Osteoblast (primary cell): ENCODE measurements around the gene DDI2. TPM values are rescaled to one million over a fixed set of nuclear protein-coding genes. Genes with fewer than 3 reads are reported as not detected.

Source experiments
- DNase-seq: peaks from one replicate; pipeline ENCODE4 v3.0.0; 2011; ENCODE audit warnings: low spot score, mixed read lengths; ENCODE audit not compliant: insufficient read length; ENCODE audit errors: missing footprints
- H2AFZ ChIP-seq: 2 replicates; pipeline ENCODE4 v1.6.0; 2011; ENCODE audit warnings: mild to moderate bottlenecking, low read length
- H3K27ac ChIP-seq: 2 replicates; pipeline ENCODE4 v1.5.1; 2011; ENCODE audit warnings: mild to moderate bottlenecking, low read depth, low read length, moderate library complexity
- H3K27me3 ChIP-seq: 2 replicates; pipeline ENCODE4 v1.6.0; 2012; ENCODE audit warnings: mild to moderate bottlenecking, control low read depth, inconsistent platforms, low read length, moderate library complexity; ENCODE audit not compliant: insufficient read depth
- H3K36me3 ChIP-seq: 2 replicates; pipeline ENCODE4 v1.5.1; 2011; ENCODE audit warnings: mild to moderate bottlenecking, low read length, control low read depth, moderate library complexity; ENCODE audit not compliant: insufficient read depth
- H3K4me1 ChIP-seq: 2 replicates; pipeline ENCODE4 v1.5.1; 2011; ENCODE audit warnings: mild to moderate bottlenecking, low read length, control low read depth, moderate library complexity; ENCODE audit not compliant: insufficient read depth
- H3K4me2 ChIP-seq: 2 replicates; pipeline ENCODE4 v1.6.0; 2011; ENCODE audit warnings: mild to moderate bottlenecking, low read length; ENCODE audit not compliant: insufficient read depth
- H3K4me3 ChIP-seq: fragments of 200-600 bp; sonication (generic); 3 replicates; pipeline ENCODE4 v1.5.1; 2012; ENCODE audit warnings: mild to moderate bottlenecking, low read length, inconsistent platforms; ENCODE audit not compliant: insufficient read depth
- H3K79me2 ChIP-seq: 2 replicates; pipeline ENCODE4 v1.6.0; 2012; ENCODE audit warnings: mild to moderate bottlenecking, low read length, control low read depth, inconsistent platforms; ENCODE audit not compliant: insufficient read depth
- H3K9me3 ChIP-seq: 2 replicates; pipeline ENCODE4 v1.5.1; 2011; ENCODE audit warnings: low read depth, low read length, control low read depth
- H4K20me1 ChIP-seq: 2 replicates; pipeline ENCODE4 v1.6.0; 2012; ENCODE audit warnings: mild to moderate bottlenecking, low read length, control low read depth; ENCODE audit not compliant: insufficient read depth
- total RNA-seq: library from RNA; depleted of rRNA; stranded (reverse); fragments of >200 nt; gene quantifications from 2 replicates; pipeline ENCODE4 v1.2.3, GENCODE V29; 2012
- TF ChIP-seq, protein P1 (sequence below): IDR thresholded peaks from 2 replicates; pipeline ENCODE4 v1.5.1; 2011; ENCODE audit warnings: mild to moderate bottlenecking, low read depth, low read length, moderate library complexity; ENCODE audit errors: extremely low read depth

The DDI2 gene
- total RNA-seq, 1 donor = 29.3 TPM

DNA sequence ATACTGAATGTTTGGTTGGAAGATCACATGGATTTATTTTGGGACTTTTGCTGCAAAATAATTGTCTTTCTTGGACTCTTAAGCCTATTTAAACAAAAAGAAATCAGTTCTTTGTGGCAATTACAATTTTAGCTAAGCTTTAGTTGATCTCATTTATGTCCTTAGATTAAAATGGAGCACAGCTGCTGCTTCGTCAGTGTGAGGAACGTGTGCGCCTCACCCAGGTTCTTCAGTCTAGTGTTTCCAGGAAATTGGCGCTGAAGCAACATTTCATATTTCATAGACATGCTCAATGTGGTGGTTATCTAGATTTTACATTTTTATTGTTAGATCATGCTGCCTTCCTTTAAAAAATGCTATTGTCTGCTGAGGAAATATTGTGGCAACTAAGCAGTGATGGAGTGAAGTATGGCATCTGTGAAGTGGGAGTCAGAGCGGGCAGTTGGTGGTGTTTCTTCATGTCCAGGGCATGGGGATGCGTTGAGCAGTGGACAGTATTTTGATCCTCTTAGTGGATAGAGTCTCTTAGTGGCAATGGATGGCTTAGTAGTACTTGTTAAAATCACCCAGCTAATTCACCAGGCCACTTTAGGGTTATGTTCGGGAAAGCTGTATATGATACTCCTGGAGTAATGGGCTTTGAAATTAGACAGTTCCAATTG is 5.6 kb downstream of the DDI2 start:
- TF ChIP-seq, protein P1, sequence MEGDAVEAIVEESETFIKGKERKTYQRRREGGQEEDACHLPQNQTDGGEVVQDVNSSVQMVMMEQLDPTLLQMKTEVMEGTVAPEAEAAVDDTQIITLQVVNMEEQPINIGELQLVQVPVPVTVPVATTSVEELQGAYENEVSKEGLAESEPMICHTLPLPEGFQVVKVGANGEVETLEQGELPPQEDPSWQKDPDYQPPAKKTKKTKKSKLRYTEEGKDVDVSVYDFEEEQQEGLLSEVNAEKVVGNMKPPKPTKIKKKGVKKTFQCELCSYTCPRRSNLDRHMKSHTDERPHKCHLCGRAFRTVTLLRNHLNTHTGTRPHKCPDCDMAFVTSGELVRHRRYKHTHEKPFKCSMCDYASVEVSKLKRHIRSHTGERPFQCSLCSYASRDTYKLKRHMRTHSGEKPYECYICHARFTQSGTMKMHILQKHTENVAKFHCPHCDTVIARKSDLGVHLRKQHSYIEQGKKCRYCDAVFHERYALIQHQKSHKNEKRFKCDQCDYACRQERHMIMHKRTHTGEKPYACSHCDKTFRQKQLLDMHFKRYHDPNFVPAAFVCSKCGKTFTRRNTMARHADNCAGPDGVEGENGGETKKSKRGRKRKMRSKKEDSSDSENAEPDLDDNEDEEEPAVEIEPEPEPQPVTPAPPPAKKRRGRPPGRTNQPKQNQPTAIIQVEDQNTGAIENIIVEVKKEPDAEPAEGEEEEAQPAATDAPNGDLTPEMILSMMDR = no peak
- DNase-seq = no peak
- peaks cover 18% of the 10 kb centered on the region for H3K4me1 ChIP-seq
- H3K79me2 ChIP-seq = peaks cover 100% of the 10 kb centered on the region
- H2AFZ ChIP-seq = no peak overlapping the region
- peaks cover 14% of the 10 kb centered on the region for H3K36me3 ChIP-seq
- H3K9me3 ChIP-seq = no peaks in the 10 kb centered on the region
- H3K27ac ChIP-seq = no peak overlapping the region
- H3K4me3 ChIP-seq = no peak overlapping the region
- no peaks in the 10 kb centered on the region for H3K27me3 ChIP-seq
- H3K4me2 ChIP-seq = no peak overlapping the region
- H4K20me1 ChIP-seq = peaks cover 38% of the 10 kb centered on the region

DNA sequence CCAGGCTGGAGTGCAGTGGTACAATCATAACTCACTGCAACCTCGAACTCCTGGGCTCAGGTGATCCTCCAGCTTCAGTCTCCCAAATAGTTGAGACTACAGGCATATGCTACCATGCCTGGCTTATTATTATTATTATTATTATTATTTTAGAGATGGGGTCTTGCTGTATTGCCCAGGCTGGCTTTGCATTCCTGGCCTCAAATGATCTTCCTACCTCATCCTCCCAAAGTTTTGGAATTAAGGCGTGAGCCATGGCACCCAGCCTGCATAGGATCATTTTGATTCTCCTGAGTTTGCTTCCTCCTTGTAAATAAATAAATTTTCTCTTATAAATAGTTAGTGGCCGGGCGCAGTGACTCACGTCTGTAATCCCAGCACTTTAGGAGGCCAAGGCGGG is 6.2 kb downstream of the DDI2 start:
- no peak overlapping the region for H2AFZ ChIP-seq
- no peaks in the 10 kb centered on the region for H3K9me3 ChIP-seq
- H3K4me3 ChIP-seq = no peak overlapping the region
- H3K27ac ChIP-seq = no peak overlapping the region
- peaks cover 33% of the 10 kb centered on the region for H4K20me1 ChIP-seq
- TF ChIP-seq, protein P1 = no peak
- peaks cover 99% of the 10 kb centered on the region for H3K79me2 ChIP-seq
- H3K36me3 ChIP-seq = peaks cover 14% of the 10 kb centered on the region
- no peak overlapping the region for H3K4me2 ChIP-seq
- H3K27me3 ChIP-seq = no peaks in the 10 kb centered on the region
- DNase-seq = no peak
- peaks cover 18% of the 10 kb centered on the region for H3K4me1 ChIP-seq

DNA sequence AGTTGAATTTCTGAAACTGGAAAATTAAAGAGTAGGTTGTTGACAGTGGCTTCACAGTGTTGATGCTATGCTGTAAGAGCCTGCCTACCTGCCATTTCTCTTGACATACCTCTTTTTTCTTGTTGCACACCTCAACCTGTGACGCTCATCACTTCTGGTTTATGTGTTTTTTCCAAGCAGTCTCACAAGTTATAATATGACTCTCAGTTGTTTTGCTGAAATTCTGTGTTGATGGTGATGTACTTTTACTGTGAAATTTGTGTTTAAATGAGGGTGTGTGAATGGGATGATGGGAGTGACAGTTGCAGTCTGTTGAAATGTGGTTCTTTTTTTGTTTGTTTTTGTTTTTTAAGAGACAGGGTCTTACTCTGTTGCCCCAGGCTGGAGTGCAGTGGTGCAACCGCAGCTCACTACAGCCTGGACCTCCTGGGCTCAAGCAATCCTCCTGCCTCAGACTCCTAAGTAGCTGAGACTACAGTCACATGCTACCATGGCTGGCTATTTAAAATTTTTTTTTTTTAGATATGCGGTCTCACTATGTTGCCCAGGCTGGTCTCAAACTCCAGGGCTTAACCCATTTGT is 7.0 kb downstream of the DDI2 start:
- TF ChIP-seq, protein P1 = no peak
- Histone ChIP-seq H3K4me1 (peaks cover 18% of the 10 kb centered on the region), H3K79me2 (peaks cover 97% of the 10 kb centered on the region), H3K27me3 (no peaks in the 10 kb centered on the region), H3K36me3 (peaks cover 14% of the 10 kb centered on the region), H3K4me3 (no peak overlapping the region), H2AFZ (no peak overlapping the region), H3K27ac (no peak overlapping the region), H3K4me2 (no peak overlapping the region), H4K20me1 (peaks cover 33% of the 10 kb centered on the region), H3K9me3 (no peaks in the 10 kb centered on the region)
- DNase-seq = no peak

DNA sequence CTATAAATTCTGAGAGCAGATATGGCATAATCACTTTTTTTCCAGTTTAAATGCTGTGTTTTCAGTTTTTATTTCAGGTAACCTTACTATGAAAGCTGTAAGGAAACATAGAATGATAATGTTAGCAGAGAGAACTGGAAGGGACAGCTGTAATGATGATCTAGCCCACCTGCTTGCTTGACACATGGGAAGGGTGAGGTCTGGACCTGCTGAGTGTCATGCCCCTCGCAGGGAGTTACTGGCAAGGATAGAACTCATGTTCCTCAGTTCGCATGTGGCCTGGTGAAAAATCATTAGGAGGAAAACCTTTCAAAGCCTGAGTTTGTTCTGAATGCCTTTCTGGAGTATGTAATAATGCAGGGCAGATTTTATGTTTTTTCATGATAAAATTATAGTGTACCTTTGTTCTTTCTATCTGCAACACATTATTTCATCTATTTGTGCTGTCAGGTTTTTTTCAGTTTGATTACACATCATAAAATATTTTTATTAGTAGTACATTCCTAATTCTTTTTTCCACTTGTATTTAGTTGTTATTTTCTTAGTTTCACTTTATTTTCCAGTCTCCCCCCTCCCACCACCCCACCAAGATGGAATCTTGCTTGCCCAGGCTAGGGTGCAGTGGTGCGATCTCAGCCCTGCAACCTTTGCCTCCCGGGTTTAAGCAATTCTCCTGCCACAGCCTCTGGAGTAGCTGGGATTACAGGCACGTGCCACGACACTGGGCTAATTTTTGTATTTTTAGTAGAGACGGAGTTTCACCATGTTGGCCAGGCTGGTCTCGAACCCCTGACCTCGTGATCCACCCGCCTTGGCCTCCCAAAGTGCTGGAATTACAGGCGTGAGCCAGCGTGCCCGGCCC is 8.0 kb downstream of the DDI2 start:
- H3K4me3 ChIP-seq = no peak overlapping the region

More for the DNA sequence above, 8.0 kb downstream of the DDI2 start:
- no peak overlapping the region for H2AFZ ChIP-seq
- no peaks in the 10 kb centered on the region for H3K27me3 ChIP-seq
- no peaks in the 10 kb centered on the region for H3K9me3 ChIP-seq
- no peak overlapping the region for H3K4me2 ChIP-seq
- H3K79me2 ChIP-seq = peaks cover 90% of the 10 kb centered on the region
- peaks cover 13% of the 10 kb centered on the region for H3K4me1 ChIP-seq
- peaks cover 37% of the 10 kb centered on the region for H4K20me1 ChIP-seq
- H3K27ac ChIP-seq = no peak overlapping the region
- no peak for DNase-seq
- peaks cover 18% of the 10 kb centered on the region for H3K36me3 ChIP-seq
- TF ChIP-seq, protein P1 = no peak
